Measurements from ENCODE around the gene CD302. TPM values are rescaled to one million over a fixed set of nuclear protein-coding genes. Genes with fewer than 3 reads are reported as not detected.
"Not testable (repeated sequence)": the region's sequence is repeated elsewhere in the genome, so short reads cannot be mapped to it uniquely, and the experiment has no call there.

Gene CD302
- polyA plus RNA-seq, 3 donors: 8.2 to 45.2 (median 42.4) TPM

- no peak overlapping the region for H3K27ac ChIP-seq (ENCODE audit: low read depth, low read length)
- WGBS, 3 donors: 5 to 8% (median 6%) methylated on average over 9 of the region's 9 CpGs
Measured at GRCh38 chr2:159798376-159798725, 343 bp upstream of the CD302 start.

DNA sequence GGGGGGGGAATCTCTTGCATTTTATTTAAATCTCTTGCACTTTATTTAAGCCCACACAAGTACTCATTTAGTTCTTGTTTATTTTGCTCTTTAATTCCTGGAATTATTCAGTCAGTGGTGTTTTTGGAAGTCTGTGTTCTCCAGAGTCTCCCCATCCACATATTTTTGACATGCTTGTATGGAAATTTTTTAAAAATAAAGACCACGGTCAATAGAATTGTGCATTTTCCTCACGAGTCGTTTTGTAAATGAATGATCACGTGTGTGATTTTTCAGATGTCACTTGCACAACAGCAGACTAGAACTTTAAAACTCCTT, 824 bp downstream of the CD302 start:
- 0 to 4% (median 1%) methylated on average over 4 of the region's 4 CpGs for WGBS, 3 donors
- no peak overlapping the region for H3K27ac ChIP-seq (ENCODE audit: low read depth, low read length)

DNA sequence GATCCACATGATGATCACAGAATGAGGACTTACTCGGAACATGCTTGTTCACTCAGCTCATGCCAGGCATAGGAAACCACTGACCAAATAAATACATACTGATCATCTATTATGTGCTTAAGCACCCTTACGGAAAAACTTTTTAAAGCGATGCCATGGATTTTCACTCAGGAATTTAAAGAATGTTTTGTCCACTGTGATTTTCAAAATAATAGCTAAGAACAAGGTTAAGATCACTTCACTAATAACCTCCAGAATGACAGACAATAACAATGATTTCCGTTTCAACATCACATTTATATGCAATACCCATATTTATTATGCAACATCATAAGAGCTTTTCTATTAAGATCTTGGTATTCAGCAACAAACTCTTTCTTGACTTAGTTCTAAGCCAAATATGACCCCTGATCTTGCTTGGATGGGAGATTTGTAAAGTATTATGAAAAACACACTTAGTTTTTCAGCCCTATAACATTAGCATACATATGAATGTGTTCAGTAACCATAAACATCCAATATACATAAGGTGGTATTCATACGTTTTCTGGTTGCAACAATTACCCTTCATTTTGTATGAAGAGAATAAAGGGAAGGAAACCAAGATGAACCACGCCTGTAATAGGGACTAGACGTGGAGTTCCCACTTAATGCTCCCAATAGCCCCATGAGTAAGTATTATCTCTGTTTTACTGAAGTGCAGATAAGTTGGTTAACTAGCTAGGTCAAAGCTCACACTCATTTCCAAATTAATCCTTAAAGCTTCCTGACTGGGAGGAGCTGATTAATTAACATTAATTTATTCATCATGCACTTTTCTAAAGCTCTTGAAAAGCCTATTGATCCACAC, 1.9 kb downstream of the CD302 start:
- WGBS, 3 donors: 55 to 73% (median 57%) methylated on average over 7 of the region's 7 CpGs

GRCh38 chr2:159793326-159793725, 4.7 kb downstream of the CD302 start:
- no peak overlapping the region for H3K27ac ChIP-seq (ENCODE audit: low read depth, low read length)
- 82 to 95% (median 88%) methylated on average over 1 of the region's 1 CpG for WGBS, 3 donors

More for the DNA sequence above, 1.9 kb downstream of the CD302 start:
- no peak overlapping the region for H3K27ac ChIP-seq (ENCODE audit: low read depth, low read length)

DNA sequence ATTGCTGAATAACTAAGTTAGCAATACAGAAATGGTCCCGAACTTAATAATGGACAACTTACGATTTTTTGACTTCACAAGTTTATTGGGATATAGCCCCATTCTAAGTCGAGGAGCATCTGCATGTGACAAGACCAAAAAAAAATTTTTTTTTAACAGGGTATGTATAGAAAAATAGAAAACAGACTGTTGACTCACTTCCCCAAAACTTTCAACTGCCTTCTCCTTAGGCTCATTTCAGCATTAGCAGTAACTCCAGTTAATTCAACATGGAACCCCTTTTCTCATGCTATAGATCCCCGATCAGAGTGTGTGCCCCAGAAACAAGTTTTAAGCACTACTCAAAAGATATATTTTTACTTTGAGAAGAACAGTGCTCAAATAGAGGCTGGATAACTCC, 5.4 kb downstream of the CD302 start:
- no peak overlapping the region for H3K27ac ChIP-seq (ENCODE audit: low read depth, low read length)
- WGBS, 3 donors: 84 to 98% (median 89%) methylated on average over 4 of the region's 4 CpGs

DNA sequence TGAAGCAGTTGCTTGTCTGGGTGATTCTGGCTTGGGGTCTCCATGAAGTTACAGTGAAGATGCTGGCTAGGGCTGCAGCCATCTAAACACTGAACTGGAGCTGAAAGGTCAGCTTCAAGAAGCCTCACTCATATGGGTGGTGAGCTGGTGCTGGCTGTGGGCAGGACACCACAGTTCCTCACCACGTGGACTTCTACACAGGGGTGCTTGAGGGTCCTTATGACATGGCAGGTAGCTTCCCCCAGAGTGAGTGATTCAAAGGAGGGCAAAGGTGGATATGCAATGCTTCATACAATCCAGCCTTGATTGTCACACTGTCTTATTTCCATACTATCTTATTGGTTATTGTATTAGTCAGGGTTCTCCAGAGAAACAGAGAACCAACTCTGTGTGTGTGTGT, 6.0 kb downstream of the CD302 start:
- WGBS, 3 donors: 57 to 92% (median 70%) methylated on average over 1 of the region's 1 CpG

GRCh38 chr2:159790323-159790722, 7.7 kb downstream of the CD302 start:
- no peak overlapping the region for H3K27ac ChIP-seq (ENCODE audit: low read depth, low read length)
- WGBS, 3 donors: 31 to 43% (median 39%) methylated on average over 1 of the region's 1 CpG

More for the DNA sequence above, 6.0 kb downstream of the CD302 start:
- no peak overlapping the region for H3K27ac ChIP-seq (ENCODE audit: low read depth, low read length)

DNA sequence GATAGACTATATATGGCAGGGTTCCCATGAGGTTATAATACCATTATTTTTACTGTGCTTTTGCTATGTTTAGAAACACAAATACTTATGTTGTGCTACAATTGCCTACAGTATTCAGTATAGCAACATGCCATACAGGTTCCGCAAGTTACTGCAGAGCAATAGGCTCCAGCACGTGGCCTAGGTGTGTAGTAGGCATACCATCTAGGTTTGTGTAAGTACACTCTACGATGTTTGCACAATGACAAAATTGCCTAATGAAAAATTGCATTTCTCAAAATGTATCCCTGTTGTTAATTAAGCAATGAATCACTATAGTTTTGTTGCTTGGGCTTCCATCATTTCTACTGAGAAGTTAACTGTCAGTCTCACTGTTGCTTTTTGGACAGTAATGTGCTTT, 9.8 kb downstream of the CD302 start:
- 59 to 82% (median 77%) methylated on average over 3 of the region's 3 CpGs for WGBS, 3 donors
- H3K27ac ChIP-seq (ENCODE audit: low read depth, low read length): no peak overlapping the region

DNA sequence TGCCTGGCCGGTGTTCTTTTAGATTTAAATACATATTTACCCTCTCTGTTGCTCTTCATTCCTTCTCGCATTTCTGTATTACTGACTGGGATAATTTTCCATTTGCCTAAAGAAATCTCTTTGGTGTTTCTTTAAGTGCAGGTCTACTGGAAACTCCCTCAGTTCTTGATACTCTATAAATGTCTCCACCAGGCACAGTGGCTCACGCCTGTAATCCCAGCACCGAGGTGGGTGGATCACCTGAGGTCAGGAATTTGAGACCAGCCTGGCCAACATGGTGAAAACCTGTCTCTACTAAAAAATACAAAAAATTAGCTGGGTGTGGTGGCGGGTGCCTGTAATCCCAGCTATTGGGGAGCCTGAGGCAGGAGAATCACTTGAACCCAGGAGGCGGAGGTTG, 10.4 kb downstream of the CD302 start:
- H3K27ac ChIP-seq (ENCODE audit: low read depth, low read length): not testable (repeated sequence)
- WGBS, 3 donors: 88 to 93% (median 93%) methylated on average over 6 of the region's 6 CpGs

DNA sequence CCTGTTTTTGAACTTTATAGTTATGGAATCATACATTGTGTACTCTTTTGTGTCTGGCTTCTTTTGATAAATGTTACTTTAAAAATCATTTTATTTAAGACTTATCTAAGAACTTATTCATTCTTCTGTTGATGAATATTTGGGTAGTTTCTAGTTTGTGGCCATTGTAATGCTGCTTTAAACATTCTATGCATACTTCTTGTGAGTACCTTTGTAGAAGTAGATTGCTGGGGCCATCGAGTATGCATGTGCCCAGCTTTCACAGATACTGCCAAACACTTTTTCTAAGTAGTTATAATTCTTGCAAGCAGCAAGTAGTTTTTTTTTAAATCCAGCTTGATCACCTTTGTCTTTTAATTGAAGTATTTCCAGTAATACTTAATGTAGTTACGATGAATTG, 11.1 kb downstream of the CD302 start:
- WGBS, 3 donors: 84 to 95% (median 92%) methylated on average over 2 of the region's 2 CpGs
- no peak overlapping the region for H3K27ac ChIP-seq (ENCODE audit: low read depth, low read length)

DNA sequence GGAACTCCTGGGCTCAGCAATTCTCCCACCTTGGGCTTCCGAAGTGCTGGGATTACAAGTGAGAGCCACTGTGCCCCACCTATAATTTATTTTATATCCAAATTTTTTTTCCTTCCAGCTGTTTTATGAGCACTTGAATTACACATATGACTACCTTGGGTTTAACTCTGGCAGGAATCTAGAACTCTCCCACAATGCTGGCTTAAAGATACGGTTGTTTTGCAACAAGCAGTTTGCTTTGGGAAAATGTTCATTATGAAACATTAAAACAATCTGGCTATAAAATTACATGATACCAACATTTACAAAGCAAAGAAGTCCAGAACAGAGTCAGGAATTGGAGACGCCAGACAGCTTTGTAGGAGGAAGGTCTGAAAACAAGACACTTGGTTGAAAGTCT, 12.8 kb downstream of the CD302 start:
- 66 to 89% (median 68%) methylated on average over 3 of the region's 3 CpGs for WGBS, 3 donors
- H3K27ac ChIP-seq (ENCODE audit: low read depth, low read length): no peak overlapping the region

- not testable (repeated sequence) for H3K27ac ChIP-seq (ENCODE audit: low read depth, low read length)
- WGBS, 3 donors: 72 to 80% (median 78%) methylated on average over 6 of the region's 6 CpGs
Measured at GRCh38 chr2:159784744-159785143, 13.3 kb downstream of the CD302 start.

- WGBS, 3 donors: 50 to 64% (median 53%) methylated on average over 1 of the region's 1 CpG
- H3K27ac ChIP-seq (ENCODE audit: low read depth, low read length): no peak overlapping the region
Measured at GRCh38 chr2:159783556-159783955, 14.5 kb downstream of the CD302 start.

DNA sequence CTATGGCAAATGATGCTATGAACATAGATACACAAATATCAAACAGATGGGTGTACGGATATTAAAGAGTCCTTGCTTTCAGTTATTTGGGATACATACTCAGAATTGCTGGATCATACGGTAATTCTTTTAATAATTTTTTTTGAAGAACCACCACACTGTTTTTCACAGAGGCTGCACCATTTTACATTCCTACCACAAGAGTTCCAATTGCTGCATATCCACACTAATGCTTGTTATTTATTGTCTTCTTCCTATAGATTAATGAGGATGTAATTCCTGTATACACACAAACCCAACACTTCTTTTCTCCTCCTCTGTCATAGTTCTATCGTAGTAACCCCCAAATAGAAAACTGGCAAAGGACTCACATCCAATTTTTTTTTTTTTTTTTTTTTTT, 21.7 kb downstream of the CD302 start:
- H3K27ac ChIP-seq (ENCODE audit: low read depth, low read length): no peak overlapping the region
- WGBS, 3 donors: 93 to 94% (median 93%) methylated on average over 3 of the region's 3 CpGs

GRCh38 chr2:159775021-159775420, 23.0 kb downstream of the CD302 start:
- H3K27ac ChIP-seq (ENCODE audit: low read depth, low read length): no peak overlapping the region
- WGBS, 3 donors: 71 to 78% (median 72%) methylated on average over 1 of the region's 1 CpG

DNA sequence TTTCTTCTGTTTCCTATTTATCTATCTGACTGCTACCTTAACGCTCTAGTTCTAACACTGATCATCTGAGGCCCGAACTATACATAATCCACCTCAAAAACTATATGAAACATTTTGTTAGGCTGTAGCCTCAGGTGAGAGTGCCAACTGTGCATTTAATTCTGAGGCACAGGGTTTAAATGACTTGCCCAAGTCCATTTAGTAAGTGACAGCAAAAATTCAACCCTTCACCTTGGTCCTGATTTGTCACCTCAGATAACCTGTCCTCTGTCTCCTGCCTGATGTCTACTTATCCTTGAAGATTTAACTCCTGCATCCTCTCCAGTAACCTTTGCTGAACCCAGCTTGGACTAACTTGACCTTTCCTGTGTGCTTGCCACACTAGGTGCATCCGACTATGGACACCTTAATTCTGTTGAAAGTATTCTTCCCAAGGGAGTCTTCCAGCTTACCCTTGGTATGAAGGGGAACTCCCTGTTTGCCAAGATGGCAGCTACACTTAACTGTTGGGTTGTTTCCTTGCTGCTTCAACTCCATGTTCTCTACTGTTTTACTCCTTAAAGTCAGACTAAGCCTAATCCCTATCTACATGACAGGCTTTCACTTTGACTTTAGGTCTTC, 23.5 kb downstream of the CD302 start:
- WGBS, 3 donors: 62 to 65% (median 64%) methylated on average over 3 of the region's 3 CpGs

GRCh38 chr2:159773886-159774285, 24.1 kb downstream of the CD302 start:
- no peak overlapping the region for H3K27ac ChIP-seq (ENCODE audit: low read depth, low read length)
- WGBS, 3 donors: 64 to 69% (median 64%) methylated on average over 3 of the region's 3 CpGs

More for the DNA sequence above, 23.5 kb downstream of the CD302 start:
- no peak overlapping the region for H3K27ac ChIP-seq (ENCODE audit: low read depth, low read length)

DNA sequence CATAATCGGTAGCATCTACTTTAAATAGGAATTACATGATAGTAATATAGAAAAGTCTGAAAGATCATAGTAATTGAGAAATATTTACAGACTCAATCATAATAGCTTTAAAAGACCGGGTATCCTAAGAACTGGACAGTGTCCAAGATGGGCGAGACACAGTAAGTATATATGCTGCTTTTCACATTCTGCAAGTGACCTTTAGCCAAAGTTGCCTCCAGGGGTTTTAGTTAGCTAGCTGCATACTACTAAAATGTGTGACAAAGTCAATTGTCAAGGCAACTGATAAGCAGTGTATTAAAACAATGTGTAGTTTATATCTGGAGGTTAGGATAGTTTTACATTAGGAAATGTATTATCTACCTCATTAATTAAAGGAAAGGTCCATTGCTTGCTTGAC, 24.6 kb downstream of the CD302 start:
- 55 to 69% (median 65%) methylated on average over 3 of the region's 3 CpGs for WGBS, 3 donors
- H3K27ac ChIP-seq (ENCODE audit: low read depth, low read length): no peak overlapping the region

DNA sequence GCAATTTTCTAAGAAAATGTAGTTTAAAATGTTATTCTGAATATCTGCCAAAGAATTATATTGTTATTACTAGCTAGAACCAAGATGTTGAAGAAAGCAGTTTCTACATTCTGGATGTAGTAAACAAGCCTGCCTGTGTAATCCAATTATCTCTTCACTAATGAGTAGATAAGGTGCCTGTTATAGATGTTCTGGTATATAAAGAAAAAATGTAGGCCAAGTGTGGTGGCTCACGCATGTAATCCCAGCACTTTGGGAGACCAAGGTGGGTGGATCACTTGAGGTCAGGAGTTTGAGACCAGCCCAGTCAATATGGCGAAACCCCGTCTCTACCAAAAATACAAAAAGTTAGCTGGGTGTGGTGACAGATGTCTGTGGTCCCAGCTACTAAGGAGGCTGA, 28.9 kb downstream of the CD302 start:
- H3K27ac ChIP-seq (ENCODE audit: low read depth, low read length): no peak overlapping the region
- 92 to 98% (median 95%) methylated on average over 3 of the region's 3 CpGs for WGBS, 3 donors

GRCh38 chr2:159762075-159762474, 35.9 kb downstream of the CD302 start:
- 34 to 45% (median 40%) methylated on average over 1 of the region's 1 CpG for WGBS, 3 donors
- no peak overlapping the region for H3K27ac ChIP-seq (ENCODE audit: low read depth, low read length)

Data from adipose tissue (tissue), 3 donors.